ENCODE measurements around the gene DDX55. TPM values are rescaled to one million over a fixed set of nuclear protein-coding genes. Genes with fewer than 3 reads are reported as not detected.

DDX55 gene
- total and polyA plus RNA-seq, 2 of the 13 experiments (the other 11 are each of a cell fraction or from before 2014, with no cell fraction given): 22.2 to 37.0 TPM

DNA sequence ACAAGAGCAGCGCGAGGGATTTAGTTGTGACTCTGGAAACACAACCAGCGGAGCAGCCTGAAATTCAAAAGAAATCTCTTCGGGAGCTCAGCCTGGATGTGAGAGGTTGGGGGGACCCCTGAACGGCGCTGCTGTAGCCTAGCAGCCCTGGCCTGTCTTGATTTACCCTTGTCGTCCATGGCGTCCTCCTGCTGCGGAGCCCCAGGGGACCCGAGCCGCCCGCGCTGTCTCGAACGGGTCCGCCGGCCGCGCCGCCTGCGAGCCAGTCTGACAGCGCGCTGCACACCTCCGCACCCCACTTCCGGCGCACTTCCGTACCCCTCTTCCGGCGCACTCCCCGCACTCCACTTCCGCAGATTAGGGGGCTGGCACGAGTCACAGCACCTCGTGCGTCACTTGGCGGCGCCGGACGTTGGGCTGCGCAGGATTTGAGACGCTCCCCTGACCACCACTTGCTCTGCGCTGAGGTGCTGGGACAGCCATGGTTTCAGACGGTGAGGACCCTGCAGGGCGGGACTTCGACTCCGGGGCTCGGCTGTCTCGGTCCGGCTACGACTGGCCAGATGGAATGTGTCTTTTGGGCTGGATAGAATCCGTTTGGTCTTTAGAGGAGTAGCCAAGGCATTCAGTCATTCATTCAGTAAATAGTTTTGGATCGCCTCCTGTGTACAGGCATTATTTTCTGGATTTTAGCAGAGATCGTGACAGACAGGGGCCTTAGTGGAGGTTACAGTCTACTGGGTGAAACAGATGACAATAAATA, 31.7 kb downstream of the DDX55 start, which contains the start of the genes EIF2B1 and GTF2H3 (continued):
- TF ChIP-seq, protein P1, sequence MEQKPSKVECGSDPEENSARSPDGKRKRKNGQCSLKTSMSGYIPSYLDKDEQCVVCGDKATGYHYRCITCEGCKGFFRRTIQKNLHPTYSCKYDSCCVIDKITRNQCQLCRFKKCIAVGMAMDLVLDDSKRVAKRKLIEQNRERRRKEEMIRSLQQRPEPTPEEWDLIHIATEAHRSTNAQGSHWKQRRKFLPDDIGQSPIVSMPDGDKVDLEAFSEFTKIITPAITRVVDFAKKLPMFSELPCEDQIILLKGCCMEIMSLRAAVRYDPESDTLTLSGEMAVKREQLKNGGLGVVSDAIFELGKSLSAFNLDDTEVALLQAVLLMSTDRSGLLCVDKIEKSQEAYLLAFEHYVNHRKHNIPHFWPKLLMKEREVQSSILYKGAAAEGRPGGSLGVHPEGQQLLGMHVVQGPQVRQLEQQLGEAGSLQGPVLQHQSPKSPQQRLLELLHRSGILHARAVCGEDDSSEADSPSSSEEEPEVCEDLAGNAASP (CRISPR knock-in tag; IDR thresholded peaks at IDR 0.05; ENCODE audit: borderline replicate concordance): peak; percentile 49; the same call in 1 of the 2 replicates
- TF ChIP-seq ZFP37 (CRISPR knock-in tag; IDR thresholded peaks at IDR 0.05; ENCODE audit: borderline replicate concordance) (peak; percentile 92; the same call in 1 of the 2 replicates), POLR2AphosphoS5 (IDR thresholded peaks at IDR 0.05; ENCODE audit: low read depth, low read length) (peak; percentile 99), NFYC (CRISPR knock-in tag; IDR thresholded peaks at IDR 0.05) (peak; percentile 72), CCDC6 (CRISPR knock-in tag; IDR thresholded peaks at IDR 0.05) (no peak; the same call in 1 of the 2 replicates), AKAP8 (CRISPR knock-in tag; IDR thresholded peaks at IDR 0.05) (no peak), ZNF724P (CRISPR knock-in tag; IDR thresholded peaks at IDR 0.05; ENCODE audit: borderline replicate concordance) (peak; percentile 70; the same call in 1 of the 2 replicates), ZNF317 (CRISPR knock-in tag; IDR thresholded peaks at IDR 0.05) (peak; percentile 52; the same call in 1 of the 2 replicates), ZNF138 (CRISPR knock-in tag; IDR thresholded peaks at IDR 0.05; ENCODE audit: low read depth) (0 out of 2 replicates have a peak, but pooled peaks have one; percentile 68), ZNF33B (CRISPR knock-in tag; IDR thresholded peaks at IDR 0.05) (peak; percentile 39; the same call in 1 of the 2 replicates), NFKB2 (CRISPR knock-in tag; IDR thresholded peaks at IDR 0.05; ENCODE audit: borderline replicate concordance) (peak; percentile 88; the same call in 1 of the 2 replicates), PITX1 (CRISPR knock-in tag; IDR thresholded peaks at IDR 0.05) (peak; percentile 91), IRX3 (CRISPR knock-in tag; IDR thresholded peaks at IDR 0.05; ENCODE audit: borderline replicate concordance, low read depth) (no peak), ZNF253 (CRISPR knock-in tag; IDR thresholded peaks at IDR 0.05; ENCODE audit: borderline replicate concordance) (no peak)
- TF ChIP-seq, protein P2, sequence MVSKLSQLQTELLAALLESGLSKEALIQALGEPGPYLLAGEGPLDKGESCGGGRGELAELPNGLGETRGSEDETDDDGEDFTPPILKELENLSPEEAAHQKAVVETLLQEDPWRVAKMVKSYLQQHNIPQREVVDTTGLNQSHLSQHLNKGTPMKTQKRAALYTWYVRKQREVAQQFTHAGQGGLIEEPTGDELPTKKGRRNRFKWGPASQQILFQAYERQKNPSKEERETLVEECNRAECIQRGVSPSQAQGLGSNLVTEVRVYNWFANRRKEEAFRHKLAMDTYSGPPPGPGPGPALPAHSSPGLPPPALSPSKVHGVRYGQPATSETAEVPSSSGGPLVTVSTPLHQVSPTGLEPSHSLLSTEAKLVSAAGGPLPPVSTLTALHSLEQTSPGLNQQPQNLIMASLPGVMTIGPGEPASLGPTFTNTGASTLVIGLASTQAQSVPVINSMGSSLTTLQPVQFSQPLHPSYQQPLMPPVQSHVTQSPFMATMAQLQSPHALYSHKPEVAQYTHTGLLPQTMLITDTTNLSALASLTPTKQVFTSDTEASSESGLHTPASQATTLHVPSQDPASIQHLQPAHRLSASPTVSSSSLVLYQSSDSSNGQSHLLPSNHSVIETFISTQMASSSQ (IDR thresholded peaks at IDR 0.05; ENCODE audit: low read depth): no peak
- TF ChIP-seq, protein P2 (CRISPR knock-in tag; IDR thresholded peaks at IDR 0.05; ENCODE audit: borderline replicate concordance): peak; percentile 92
- TF ChIP-seq, protein P3, sequence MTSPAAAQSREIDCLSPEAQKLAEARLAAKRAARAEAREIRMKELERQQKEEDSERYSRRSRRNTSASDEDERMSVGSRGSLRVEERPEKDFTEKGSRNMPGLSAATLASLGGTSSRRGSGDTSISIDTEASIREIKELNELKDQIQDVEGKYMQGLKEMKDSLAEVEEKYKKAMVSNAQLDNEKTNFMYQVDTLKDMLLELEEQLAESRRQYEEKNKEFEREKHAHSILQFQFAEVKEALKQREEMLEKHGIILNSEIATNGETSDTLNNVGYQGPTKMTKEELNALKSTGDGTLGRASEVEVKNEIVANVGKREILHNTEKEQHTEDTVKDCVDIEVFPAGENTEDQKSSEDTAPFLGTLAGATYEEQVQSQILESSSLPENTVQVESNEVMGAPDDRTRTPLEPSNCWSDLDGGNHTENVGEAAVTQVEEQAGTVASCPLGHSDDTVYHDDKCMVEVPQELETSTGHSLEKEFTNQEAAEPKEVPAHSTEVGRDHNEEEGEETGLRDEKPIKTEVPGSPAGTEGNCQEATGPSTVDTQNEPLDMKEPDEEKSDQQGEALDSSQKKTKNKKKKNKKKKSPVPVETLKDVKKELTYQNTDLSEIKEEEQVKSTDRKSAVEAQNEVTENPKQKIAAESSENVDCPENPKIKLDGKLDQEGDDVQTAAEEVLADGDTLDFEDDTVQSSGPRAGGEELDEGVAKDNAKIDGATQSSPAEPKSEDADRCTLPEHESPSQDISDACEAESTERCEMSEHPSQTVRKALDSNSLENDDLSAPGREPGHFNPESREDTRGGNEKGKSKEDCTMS (CRISPR knock-in tag; conservative IDR thresholded peaks at IDR 0.05): no peak
- TF ChIP-seq, protein P4, sequence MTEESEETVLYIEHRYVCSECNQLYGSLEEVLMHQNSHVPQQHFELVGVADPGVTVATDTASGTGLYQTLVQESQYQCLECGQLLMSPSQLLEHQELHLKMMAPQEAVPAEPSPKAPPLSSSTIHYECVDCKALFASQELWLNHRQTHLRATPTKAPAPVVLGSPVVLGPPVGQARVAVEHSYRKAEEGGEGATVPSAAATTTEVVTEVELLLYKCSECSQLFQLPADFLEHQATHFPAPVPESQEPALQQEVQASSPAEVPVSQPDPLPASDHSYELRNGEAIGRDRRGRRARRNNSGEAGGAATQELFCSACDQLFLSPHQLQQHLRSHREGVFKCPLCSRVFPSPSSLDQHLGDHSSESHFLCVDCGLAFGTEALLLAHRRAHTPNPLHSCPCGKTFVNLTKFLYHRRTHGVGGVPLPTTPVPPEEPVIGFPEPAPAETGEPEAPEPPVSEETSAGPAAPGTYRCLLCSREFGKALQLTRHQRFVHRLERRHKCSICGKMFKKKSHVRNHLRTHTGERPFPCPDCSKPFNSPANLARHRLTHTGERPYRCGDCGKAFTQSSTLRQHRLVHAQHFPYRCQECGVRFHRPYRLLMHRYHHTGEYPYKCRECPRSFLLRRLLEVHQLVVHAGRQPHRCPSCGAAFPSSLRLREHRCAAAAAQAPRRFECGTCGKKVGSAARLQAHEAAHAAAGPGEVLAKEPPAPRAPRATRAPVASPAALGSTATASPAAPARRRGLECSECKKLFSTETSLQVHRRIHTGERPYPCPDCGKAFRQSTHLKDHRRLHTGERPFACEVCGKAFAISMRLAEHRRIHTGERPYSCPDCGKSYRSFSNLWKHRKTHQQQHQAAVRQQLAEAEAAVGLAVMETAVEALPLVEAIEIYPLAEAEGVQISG (CRISPR knock-in tag; IDR thresholded peaks at IDR 0.05): peak; percentile 97

Data from HepG2 (cell line).